ENCODE results near the gene SLC47A1. TPM values are rescaled to one million over a fixed set of nuclear protein-coding genes. Genes with fewer than 3 reads are reported as not detected.

Gene SLC47A1
- total and polyA plus RNA-seq, 10 of the 15 experiments (the other 5 are each of a cell fraction or from before 2014, with no cell fraction given) = 0.41 TPM; not detected in 9

GRCh38 chr17:19546289-19547065 is 12.8 kb downstream of the SLC47A1 start:
- H3K9me3 ChIP-seq (replicated peaks; ENCODE audit: control insufficient read depth, insufficient read depth, low read length) = no peaks in the 10 kb centered on the region
- in situ Hi-C loops (cut with MboI) (no loop called here), intact Hi-C loops (cut with micrococcal nuclease; ENCODE audit: unreplicated experiment) (no loop called here)
- POLR2A ChIA-PET = no interaction called here
- ATAC-seq (peak; percentile 36; the same call in 1 of the 3 replicates), FAIRE-seq (no peak), DNase-seq (ENCODE audit: low read depth, low spot score) (no peak)
- H3K27ac ChIP-seq (ENCODE audit: control insufficient read depth, insufficient read depth) = no peak overlapping the region
- RAD21 ChIA-PET (ENCODE audit: unreplicated experiment) = no interaction called here
- H3K4me2 ChIP-seq (ENCODE audit: control insufficient read depth, insufficient read depth) = no peak overlapping the region
- 15% methylated on average over 6 of the region's 6 CpGs for WGBS (ENCODE audit: insufficient coverage, insufficient replicate concordance, low lambda C conversion rate, missing lambda C conversion rate)
- no peaks in the 10 kb centered on the region for H3K79me2 ChIP-seq (ENCODE audit: control insufficient read depth, insufficient read depth, low read length)
- H3K4me1 ChIP-seq (ENCODE audit: control insufficient read depth, insufficient read depth, low read length) = no peaks in the 10 kb centered on the region
- no peaks in the 10 kb centered on the region for H3K27me3 ChIP-seq (replicated peaks in 1 of 2; ENCODE audit: control insufficient read depth in 2 of 2, insufficient read depth in 2 of 2, low read length in 1 of 2)
- no peaks in the 10 kb centered on the region for H3K36me3 ChIP-seq (ENCODE audit: control insufficient read depth in 2 of 2, insufficient read depth in 2 of 2, low read length in 1 of 2)
- H2AFZ ChIP-seq (ENCODE audit: control insufficient read depth, low read depth, low read length) = no peak overlapping the region
- H3K9ac ChIP-seq (ENCODE audit: control insufficient read depth, insufficient read depth, low read length) = no peak overlapping the region
- TF ChIP-seq CBX3 (IDR thresholded peaks at IDR 0.05; ENCODE audit: borderline replicate concordance, low read depth) (no peak), DPF2 (IDR thresholded peaks at IDR 0.05) (no peak), FOS (IDR thresholded peaks at IDR 0.05; ENCODE audit: borderline replicate concordance, extremely low read depth, insufficient read length) (no peak), PRDM15 (CRISPR knock-in tag; IDR thresholded peaks at IDR 0.05) (no peak), GATAD2B (conservative IDR thresholded peaks at IDR 0.05; ENCODE audit: low read depth) (no peak), BCLAF1 (IDR thresholded peaks at IDR 0.05) (no peak), NFYA (IDR thresholded peaks at IDR 0.05; ENCODE audit: borderline replicate concordance, low read depth, low read length) (no peak)
- no peaks in the 10 kb centered on the region for H4K20me1 ChIP-seq (ENCODE audit: control insufficient read depth, insufficient read depth)
- CTCF ChIA-PET = no interaction called here
- BruUV-seq (replicated peaks) = no TSS peak
- SMC1A ChIA-PET (ENCODE audit: uncharacterized antibody, unreplicated experiment) = no interaction called here
- no peak overlapping the region for H3K4me3 ChIP-seq

All from GM12878 (cell line).